ENCODE measurements around the gene HEMK1.

GRCh38 chr3:50580683-50581458 lies 11.5 kb downstream of the HEMK1 start:
- TF ChIP-seq CTCF (IDR thresholded peaks at IDR 0.05): no peak
- no peak for TF ChIP-seq CBX2 (IDR thresholded peaks at IDR 0.05; ENCODE audit: borderline replicate concordance, low read depth)
